Activated T-helper 1 cell treated with anti-CD3 and anti-CD28 coated beads, Interleukin-12 subunit alpha, Interleukin-12 subunit beta, Interleukin-2, Interleukin-4 antibody, amounts not matched to agents 30 ng/mL and 10 ng/mL and 1 ng/mL, durations not matched to agents 14 hours and 24 hours and 36 hours (primary cell): ENCODE data around the gene ATP8A2. TPM values are rescaled to one million over a fixed set of nuclear protein-coding genes. Genes with fewer than 3 reads are reported as not detected.

Experiments
- DNase-seq: peaks from one replicate; pipeline ENCODE4 v3.0.0; 2021; ENCODE audit warnings: low spot score
- H3K27ac Mint-ChIP-seq: one replicate; pipeline ENCODE4 v1.8.0; 2021; ENCODE audit warnings: mild to moderate bottlenecking, mixed read lengths
- H3K27me3 Mint-ChIP-seq: one replicate; pipeline ENCODE4 v1.8.0; 2022; ENCODE audit warnings: mild to moderate bottlenecking, moderate library complexity, mixed read lengths; ENCODE audit not compliant: insufficient read depth
- H3K36me3 Mint-ChIP-seq: one replicate; pipeline ENCODE4 v1.8.0; 2021; ENCODE audit warnings: low read depth, mixed read lengths
- H3K4me1 Mint-ChIP-seq: one replicate; pipeline ENCODE4 v1.8.0; 2021; ENCODE audit warnings: low read depth, mixed read lengths
- H3K4me3 Mint-ChIP-seq: one replicate; pipeline ENCODE4 v1.8.0; 2021; ENCODE audit warnings: mild to moderate bottlenecking, moderate library complexity, mixed read lengths
- H3K9me3 Mint-ChIP-seq: one replicate; pipeline ENCODE4 v1.8.0; 2021; ENCODE audit warnings: mixed read lengths
- intact Hi-C: fragments of 100-400 bp; cut with micrococcal nuclease; formaldehyde crosslinking; loops from one replicate; pipeline ENCODE4 v1.15.1; 2024
- total RNA-seq: library from RNA; stranded (reverse); gene quantifications from 2 replicates; pipeline ENCODE4 v1.2.3, GENCODE V29; 2022

The ATP8A2 gene
- total RNA-seq, 1 donor from 2014 or later: 0.52 TPM

DNA sequence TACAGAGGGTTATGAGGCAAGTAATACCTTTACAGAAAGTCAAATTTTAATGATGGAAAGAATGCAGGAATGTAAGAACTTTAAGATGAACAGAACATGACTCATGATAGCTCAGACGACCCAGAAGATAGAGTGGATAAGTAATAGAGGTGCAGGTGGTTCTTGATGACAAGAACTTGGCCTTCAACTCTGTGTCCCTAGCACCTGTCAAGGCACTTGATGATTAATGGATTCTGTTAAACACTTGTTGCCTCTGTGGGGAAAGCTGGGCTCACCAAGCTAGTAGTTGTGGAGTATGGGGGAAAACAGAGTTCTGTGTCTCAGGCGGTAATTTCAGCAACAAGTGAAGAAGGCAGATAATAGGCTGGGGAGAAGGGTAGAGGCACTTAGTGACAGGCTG is 306.2 kb downstream of the ATP8A2 start:
- peaks cover 2% of the 10 kb centered on the region for H3K27me3 Mint-ChIP-seq
- no peak for DNase-seq
- H3K9me3 Mint-ChIP-seq: peaks cover 12% of the 10 kb centered on the region
- no peak overlapping the region for H3K4me3 Mint-ChIP-seq
- intact Hi-C loops: no loop called here
- H3K4me1 Mint-ChIP-seq: no peaks in the 10 kb centered on the region
- H3K36me3 Mint-ChIP-seq: no peaks in the 10 kb centered on the region
- H3K27ac Mint-ChIP-seq: no peak overlapping the region

DNA sequence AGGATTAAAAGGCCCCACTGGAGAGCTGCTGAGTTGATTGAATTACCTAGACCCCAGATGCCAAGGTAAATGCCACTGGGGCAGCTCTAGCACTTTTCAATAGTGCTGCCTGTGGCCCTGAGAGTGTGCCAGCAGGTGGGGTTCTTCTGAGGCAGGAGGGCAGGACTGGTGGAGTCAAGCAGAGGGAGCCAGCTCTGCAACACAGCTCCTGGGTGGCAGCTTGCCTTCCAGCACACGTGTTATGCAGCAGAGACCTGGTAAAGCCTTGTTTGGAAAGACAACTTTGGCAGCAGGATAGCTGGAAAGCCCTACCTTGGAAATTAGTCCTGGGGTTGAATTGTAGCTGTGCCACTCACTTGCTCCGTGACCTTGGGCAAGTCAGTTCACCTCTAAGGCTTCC is 306.6 kb downstream of the ATP8A2 start:
- H3K27me3 Mint-ChIP-seq: peaks cover 2% of the 10 kb centered on the region
- no peaks in the 10 kb centered on the region for H3K36me3 Mint-ChIP-seq
- H3K9me3 Mint-ChIP-seq: peaks cover 12% of the 10 kb centered on the region
- no peak for DNase-seq
- H3K27ac Mint-ChIP-seq: no peak overlapping the region
- H3K4me1 Mint-ChIP-seq: no peaks in the 10 kb centered on the region
- H3K4me3 Mint-ChIP-seq: no peak overlapping the region
- intact Hi-C loops: no loop called here

DNA sequence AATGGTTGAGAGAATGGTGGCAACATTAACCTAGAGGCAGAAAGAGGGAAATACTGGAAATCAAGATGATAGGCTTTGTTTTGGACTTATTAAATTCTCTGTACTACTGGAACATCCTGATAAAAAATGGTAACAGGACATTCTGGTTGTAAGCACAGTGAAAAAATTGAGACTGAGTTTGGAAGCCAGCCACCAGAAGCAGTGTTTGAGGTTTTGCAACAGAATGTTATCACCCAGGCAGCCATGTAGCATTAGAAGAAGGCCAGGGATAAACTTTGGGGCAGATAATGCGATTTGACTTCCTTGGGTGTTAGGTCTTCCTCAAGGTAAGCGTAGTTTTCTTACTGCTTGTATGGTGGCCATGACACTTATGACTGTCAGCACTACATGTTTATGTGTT is 307.4 kb downstream of the ATP8A2 start:
- Mint-ChIP-seq H3K9me3 (peaks cover 12% of the 10 kb centered on the region), H3K27me3 (peaks cover under 1% of the 10 kb centered on the region), H3K36me3 (no peaks in the 10 kb centered on the region), H3K27ac (no peak overlapping the region), H3K4me1 (no peaks in the 10 kb centered on the region), H3K4me3 (no peak overlapping the region)
- DNase-seq: no peak
- intact Hi-C loops: no loop called here

DNA sequence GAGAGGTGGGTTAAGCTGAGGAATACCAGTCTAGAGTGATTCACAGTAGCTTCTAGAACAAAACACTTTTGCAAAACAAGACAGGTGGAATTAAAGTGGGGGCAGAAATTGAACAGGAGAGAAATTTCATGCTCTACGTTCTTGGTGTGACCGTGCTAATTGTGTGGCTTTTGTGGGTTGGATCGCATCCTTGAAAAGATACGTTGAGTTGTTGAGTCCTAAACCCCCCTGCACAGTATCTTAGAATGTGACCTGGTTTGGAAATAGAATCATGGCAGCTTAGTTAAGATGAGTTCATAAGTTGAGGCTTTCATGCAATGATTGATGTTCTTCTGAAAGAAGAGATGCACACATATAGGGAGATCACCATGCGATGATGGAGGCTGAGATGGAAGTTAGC is 308.2 kb downstream of the ATP8A2 start:
- no peak overlapping the region for H3K27ac Mint-ChIP-seq
- no peaks in the 10 kb centered on the region for H3K27me3 Mint-ChIP-seq
- H3K9me3 Mint-ChIP-seq: peaks cover 12% of the 10 kb centered on the region
- intact Hi-C loops: no loop called here
- H3K4me1 Mint-ChIP-seq: no peaks in the 10 kb centered on the region
- H3K36me3 Mint-ChIP-seq: no peaks in the 10 kb centered on the region
- no peak overlapping the region for H3K4me3 Mint-ChIP-seq
- DNase-seq: no peak

DNA sequence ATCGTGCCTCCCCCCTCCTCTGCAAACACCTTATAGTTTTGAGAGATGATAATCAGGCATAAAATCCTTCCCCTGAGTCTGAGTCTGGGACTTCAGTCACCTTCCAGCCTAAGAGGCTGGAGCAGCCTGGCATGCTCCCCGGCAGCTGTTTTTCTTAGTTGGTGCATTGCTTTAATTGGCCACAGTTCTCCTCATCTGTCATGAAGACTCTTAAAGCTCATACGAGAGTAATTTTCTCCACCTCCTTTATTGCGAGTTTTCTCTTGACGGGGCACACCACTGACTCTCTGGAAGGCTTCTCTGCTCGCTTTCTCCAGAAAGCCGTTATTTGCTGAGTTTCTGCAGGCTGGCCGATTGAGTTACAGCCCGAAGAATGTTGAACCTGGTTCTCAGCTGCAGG is 310.5 kb downstream of the ATP8A2 start:
- no peak overlapping the region for H3K27ac Mint-ChIP-seq
- H3K4me3 Mint-ChIP-seq: no peak overlapping the region
- H3K9me3 Mint-ChIP-seq: peaks cover 12% of the 10 kb centered on the region
- H3K4me1 Mint-ChIP-seq: no peaks in the 10 kb centered on the region
- H3K36me3 Mint-ChIP-seq: no peaks in the 10 kb centered on the region
- H3K27me3 Mint-ChIP-seq: peaks cover 1% of the 10 kb centered on the region
- intact Hi-C loops: no loop called here
- no peak for DNase-seq

DNA sequence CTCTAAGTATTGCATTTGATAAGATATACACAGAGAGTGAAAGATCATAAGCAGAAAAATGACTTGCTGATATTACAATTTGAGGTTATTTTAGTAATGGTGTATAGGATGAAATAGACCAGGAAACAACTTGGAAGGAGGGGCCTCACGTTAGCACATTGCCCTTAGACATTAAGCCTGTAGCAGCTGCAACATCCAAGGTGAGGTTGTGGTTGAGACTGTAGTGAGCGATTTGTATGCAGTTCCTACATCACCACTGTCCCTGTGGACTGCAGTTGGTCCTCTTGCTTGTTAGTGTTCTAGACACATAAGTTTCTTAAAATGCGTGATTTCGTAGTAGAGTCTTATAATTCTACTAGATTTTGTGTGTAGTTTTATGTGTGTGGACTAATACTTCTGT is 311.3 kb downstream of the ATP8A2 start:
- DNase-seq: no peak
- peaks cover 12% of the 10 kb centered on the region for H3K9me3 Mint-ChIP-seq
- peaks cover 1% of the 10 kb centered on the region for H3K27me3 Mint-ChIP-seq
- H3K4me1 Mint-ChIP-seq: peaks cover 5% of the 10 kb centered on the region
- H3K4me3 Mint-ChIP-seq: no peak overlapping the region
- no peaks in the 10 kb centered on the region for H3K36me3 Mint-ChIP-seq
- intact Hi-C loops: no loop called here
- no peak overlapping the region for H3K27ac Mint-ChIP-seq

DNA sequence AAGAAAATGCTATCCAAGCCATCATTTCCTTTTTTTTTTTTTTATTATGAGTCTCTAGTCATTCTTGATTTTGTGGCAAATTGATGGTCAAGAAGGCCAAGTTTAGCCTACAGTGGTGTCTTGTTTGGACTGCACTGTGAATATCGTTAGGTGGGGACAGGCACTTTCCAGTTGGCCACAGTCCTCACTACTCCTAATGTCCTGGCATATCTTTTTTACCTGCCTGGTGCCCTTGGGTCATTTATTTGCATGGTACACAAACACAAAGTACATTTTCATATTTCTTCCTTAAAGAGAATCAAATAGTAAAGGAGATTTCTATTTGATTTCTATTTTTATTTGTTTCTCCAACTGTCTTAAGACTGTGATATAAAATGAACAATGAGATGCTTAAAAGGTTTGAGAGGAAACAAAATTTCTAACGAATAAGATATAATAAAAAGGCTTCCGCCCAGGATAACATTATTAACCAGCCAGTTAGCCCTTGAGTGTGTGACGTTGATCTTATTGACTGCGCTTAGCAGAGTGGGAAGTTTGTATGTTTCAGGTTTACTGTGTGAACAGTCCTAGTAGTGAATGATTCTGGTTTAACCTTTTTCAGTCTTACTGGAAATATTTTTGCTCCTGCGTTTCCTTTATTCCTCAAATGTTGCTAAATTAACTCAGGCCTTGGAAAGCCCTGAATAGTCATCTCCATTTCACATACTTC is 312.0 kb downstream of the ATP8A2 start:
- intact Hi-C loops: no loop called here
- Mint-ChIP-seq H3K4me1 (peaks cover 7% of the 10 kb centered on the region), H3K27ac (no peak overlapping the region), H3K4me3 (no peak overlapping the region), H3K9me3 (peaks cover 12% of the 10 kb centered on the region), H3K36me3 (no peaks in the 10 kb centered on the region), H3K27me3 (peaks cover 1% of the 10 kb centered on the region)
- no peak for DNase-seq

DNA sequence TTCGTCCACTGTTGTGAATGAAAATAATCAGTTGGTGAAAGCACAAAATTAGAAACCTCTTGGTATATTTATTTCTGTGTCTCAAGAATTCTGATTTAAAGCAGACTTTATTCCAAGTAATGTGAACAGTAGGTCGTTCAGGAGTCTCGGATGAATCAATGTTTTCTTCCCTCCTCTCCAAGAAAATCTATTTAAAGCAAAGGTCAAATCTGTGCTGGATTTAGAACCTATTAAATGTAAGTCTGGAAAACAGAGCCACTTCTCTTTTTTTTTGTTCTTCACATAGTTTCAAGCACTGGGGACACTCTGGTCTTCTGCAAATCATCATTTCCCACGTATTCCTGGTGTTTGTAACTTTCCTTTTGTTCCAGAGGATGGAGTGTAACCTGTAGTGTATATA is 312.7 kb downstream of the ATP8A2 start:
- peaks cover 1% of the 10 kb centered on the region for H3K27me3 Mint-ChIP-seq
- DNase-seq: no peak
- H3K27ac Mint-ChIP-seq: no peak overlapping the region
- peaks cover 7% of the 10 kb centered on the region for H3K4me1 Mint-ChIP-seq
- intact Hi-C loops: no loop called here
- no peaks in the 10 kb centered on the region for H3K36me3 Mint-ChIP-seq
- H3K9me3 Mint-ChIP-seq: peaks cover 12% of the 10 kb centered on the region
- no peak overlapping the region for H3K4me3 Mint-ChIP-seq

DNA sequence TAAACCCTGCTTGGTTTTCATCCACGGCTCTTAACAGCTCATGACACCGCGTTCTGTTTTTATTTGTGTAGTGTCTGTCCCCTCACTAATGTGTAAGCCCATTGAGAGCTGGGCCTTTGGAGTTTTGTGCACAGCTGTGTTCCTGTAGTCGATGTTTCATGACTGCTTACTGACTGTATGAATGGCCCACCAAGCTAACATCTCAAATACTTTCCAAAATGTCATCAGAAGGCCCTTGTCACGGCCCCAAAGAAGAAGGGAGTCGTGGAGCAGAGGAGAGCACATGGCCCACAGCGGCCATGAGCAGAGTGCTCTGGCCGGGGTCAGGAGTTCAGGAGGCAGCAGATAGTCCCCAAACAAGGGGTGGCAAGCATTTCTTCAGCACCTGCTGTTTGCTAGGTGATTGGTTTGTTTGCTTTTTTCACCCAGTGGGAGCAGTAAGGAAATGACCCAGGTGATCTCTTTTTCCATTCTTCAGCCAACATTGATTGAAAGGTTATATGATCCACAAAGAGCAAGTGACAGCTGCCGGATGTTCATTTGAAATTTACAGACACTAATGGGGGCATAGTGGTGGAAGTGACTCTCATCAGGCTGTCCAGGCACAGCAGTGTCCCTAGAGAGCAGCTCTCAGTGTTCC is 315.2 kb downstream of the ATP8A2 start:
- Mint-ChIP-seq H3K4me3 (no peak overlapping the region), H3K4me1 (peaks cover 7% of the 10 kb centered on the region), H3K36me3 (no peaks in the 10 kb centered on the region), H3K27ac (peak overlapping the region; percentile 19), H3K9me3 (peaks cover 3% of the 10 kb centered on the region), H3K27me3 (peaks cover 1% of the 10 kb centered on the region)
- no peak for DNase-seq
- intact Hi-C loops: no loop called here

DNA sequence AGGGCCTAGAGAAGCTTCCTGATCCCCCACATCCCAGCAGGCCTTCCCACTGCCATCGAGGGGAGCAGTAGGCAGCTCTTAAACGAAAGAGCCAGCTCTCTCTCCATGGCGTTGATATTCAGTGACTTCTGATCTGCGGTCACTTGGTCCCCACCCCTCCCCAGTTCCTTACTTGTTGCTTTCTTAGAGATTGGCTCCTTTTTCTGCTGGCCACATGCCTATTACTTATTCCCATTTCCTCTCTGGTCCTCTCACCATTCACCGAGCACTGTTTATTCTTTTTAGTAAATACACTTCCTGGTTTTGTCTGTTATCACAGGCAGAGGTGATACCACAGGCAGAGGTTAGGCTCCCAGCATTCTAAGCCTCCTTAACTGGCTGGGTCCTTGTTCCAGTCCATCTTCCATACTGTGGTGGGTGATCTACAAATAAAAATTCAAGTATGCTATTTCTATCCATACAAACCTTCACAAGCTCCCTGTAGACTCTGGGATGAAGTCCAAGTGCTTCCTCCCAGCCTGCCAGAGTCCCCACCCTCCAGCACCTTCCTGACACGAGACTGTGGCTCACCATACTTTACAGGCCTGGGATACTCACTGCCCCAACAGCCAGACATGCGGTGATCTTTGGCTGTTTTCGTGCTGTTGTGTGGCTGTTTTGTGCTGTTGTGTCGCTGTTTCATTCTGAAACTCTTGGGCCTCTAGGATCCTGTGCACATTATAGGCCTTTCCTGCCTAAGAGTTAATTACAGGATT is 315.9 kb downstream of the ATP8A2 start:
- intact Hi-C loops: no loop called here
- DNase-seq: no peak
- Mint-ChIP-seq H3K4me1 (peaks cover 7% of the 10 kb centered on the region), H3K9me3 (no peaks in the 10 kb centered on the region), H3K4me3 (no peak overlapping the region), H3K27me3 (peaks cover 1% of the 10 kb centered on the region), H3K36me3 (no peaks in the 10 kb centered on the region), H3K27ac (no peak overlapping the region)

DNA sequence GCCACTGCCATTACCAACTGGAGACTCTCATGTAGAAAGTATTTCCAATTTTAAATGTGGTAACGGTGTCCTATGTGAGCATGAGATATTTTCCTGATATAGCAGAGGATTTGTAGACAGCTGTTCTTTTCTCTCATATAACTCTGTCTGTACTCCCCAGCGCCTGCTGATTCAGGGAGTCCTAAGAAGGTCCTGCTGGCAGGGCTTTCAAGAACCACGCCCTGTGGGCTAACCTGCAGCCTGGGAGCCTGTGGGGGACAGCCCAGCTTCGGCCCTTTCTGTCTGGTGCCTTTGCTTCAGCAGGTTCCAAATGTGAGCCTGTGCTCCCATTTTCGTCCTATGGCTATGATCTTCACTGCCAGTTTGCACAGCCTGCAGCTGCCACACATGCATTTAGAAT is 316.8 kb downstream of the ATP8A2 start:
- no peak for DNase-seq
- Mint-ChIP-seq H3K4me1 (peaks cover 7% of the 10 kb centered on the region), H3K36me3 (peaks cover 3% of the 10 kb centered on the region), H3K27ac (no peak overlapping the region), H3K9me3 (no peaks in the 10 kb centered on the region), H3K4me3 (no peak overlapping the region), H3K27me3 (peaks cover 4% of the 10 kb centered on the region)
- intact Hi-C loops: no loop called here

DNA sequence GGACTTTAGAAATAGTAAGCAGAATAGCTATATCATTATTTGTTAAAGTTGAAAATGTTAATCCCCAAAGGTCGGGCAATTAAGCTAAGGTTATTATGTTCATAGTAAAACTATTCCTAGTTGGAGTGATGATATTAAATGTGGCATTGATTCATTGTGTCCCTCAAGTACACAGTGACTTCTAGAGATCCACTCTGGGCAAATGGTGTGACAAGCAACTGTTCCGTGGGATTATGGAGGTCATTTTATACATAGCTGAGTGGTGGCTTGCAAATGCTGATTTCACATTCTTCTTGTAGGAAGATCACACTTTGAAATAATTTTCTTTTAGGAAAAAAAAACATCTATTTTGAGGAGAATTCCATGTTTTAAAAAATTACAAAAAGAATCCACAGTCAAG is 317.8 kb downstream of the ATP8A2 start:
- DNase-seq: no peak
- H3K36me3 Mint-ChIP-seq: peaks cover 3% of the 10 kb centered on the region
- H3K4me3 Mint-ChIP-seq: no peak overlapping the region
- peaks cover 7% of the 10 kb centered on the region for H3K4me1 Mint-ChIP-seq
- no peak overlapping the region for H3K27ac Mint-ChIP-seq
- peaks cover 4% of the 10 kb centered on the region for H3K27me3 Mint-ChIP-seq
- no peaks in the 10 kb centered on the region for H3K9me3 Mint-ChIP-seq
- intact Hi-C loops: no loop called here

DNA sequence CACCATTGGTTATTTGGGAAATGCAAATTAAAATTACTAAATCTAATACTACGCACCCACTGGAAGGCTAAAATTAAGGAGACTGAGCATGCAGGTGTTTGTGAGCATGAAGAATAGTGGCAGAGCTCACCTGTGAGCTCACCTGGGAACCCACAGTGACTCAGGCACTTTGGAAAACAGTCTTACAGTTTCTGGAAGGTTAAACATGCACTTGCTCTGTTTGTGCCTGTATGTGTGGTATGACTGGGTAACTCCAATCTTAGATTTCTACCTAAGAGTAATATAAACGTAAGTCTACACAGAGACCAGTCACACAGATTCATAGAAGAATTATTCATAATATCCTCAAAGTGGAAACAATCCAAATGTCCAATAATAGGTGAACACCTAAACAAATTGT is 318.8 kb downstream of the ATP8A2 start:
- Mint-ChIP-seq H3K9me3 (no peaks in the 10 kb centered on the region), H3K4me3 (no peak overlapping the region), H3K4me1 (peaks cover 7% of the 10 kb centered on the region), H3K27ac (no peak overlapping the region), H3K27me3 (peaks cover 3% of the 10 kb centered on the region), H3K36me3 (peaks cover 3% of the 10 kb centered on the region)
- intact Hi-C loops: no loop called here
- no peak for DNase-seq
